ENCODE measurements around the gene CNKSR3. TPM values are rescaled to one million over a fixed set of nuclear protein-coding genes. Genes with fewer than 3 reads are reported as not detected.
A peak's percentile ranks its signal among the peaks of the same experiment; 100 is the strongest.

Gene CNKSR3
- total RNA-seq (2014; rRNA removed; shearing (Covaris generic); ENCODE audit: low replicate concordance), result under 0.01 TPM in 1 of 2 replicates, not detected in the other

- Histone ChIP-seq H3K36me3 (ENCODE audit: insufficient read depth, low read length) (no peaks in the 10 kb centered on the region), H3K27ac (ENCODE audit: low read length) (no peak within 1 kb of the TSS), H3K9ac (ENCODE audit: low read length) (no peak within 1 kb of the TSS), H3K27me3 (ENCODE audit: low read length) (no peaks in the 10 kb centered on the region), H3K4me3 (ENCODE audit: low read length) (no peak within 1 kb of the TSS), H3K79me2 (ENCODE audit: low read length) (no peaks in the 10 kb centered on the region), H3K9me3 (ENCODE audit: low read length) (no peaks in the 10 kb centered on the region), H4K20me1 (ENCODE audit: insufficient read depth, low read depth, low read length) (no peaks in the 10 kb centered on the region), H3K4me2 (ENCODE audit: low read depth, low read length, poor library complexity, severe bottlenecking) (no peak within 1 kb of the TSS), H2AFZ (ENCODE audit: low read length) (no peak within 1 kb of the TSS), H3K4me1 (ENCODE audit: low read length) (no peaks in the 10 kb centered on the region), H3K9me2 (replicated peaks; ENCODE audit: insufficient read depth, low read length) (no peaks in the 10 kb centered on the region)
- DNase-seq, result no peak
These were observed at the start of gene CNKSR3 for GRCh38 chr6:154510144-154510905. Gene CNKSR3 (minus strand): TSS chr6:154510685. CDS start chr6:154510114, 571 bp downstream.

GRCh38 chr6:154558984-154559383 is 48.5 kb upstream of the CNKSR3 start:
- H4K20me1 ChIP-seq (ENCODE audit: insufficient read depth, low read depth, low read length), result no peaks in the 10 kb centered on the region
- no peak overlapping the region for H2AFZ ChIP-seq (ENCODE audit: low read length)
- H3K27me3 ChIP-seq (ENCODE audit: low read length), result no peaks in the 10 kb centered on the region
- H3K36me3 ChIP-seq (ENCODE audit: insufficient read depth, low read length), result no peaks in the 10 kb centered on the region
- no peak overlapping the region for H3K4me2 ChIP-seq (ENCODE audit: low read depth, low read length, poor library complexity, severe bottlenecking)
- H3K9ac ChIP-seq (ENCODE audit: low read length), result no peak overlapping the region
- H3K9me2 ChIP-seq (replicated peaks; ENCODE audit: insufficient read depth, low read length), result no peaks in the 10 kb centered on the region
- no peak for DNase-seq
- no peaks in the 10 kb centered on the region for H3K4me1 ChIP-seq (ENCODE audit: low read length)
- no peak overlapping the region for H3K27ac ChIP-seq (ENCODE audit: low read length)
- no peaks in the 10 kb centered on the region for H3K79me2 ChIP-seq (ENCODE audit: low read length)
- no peaks in the 10 kb centered on the region for H3K9me3 ChIP-seq (ENCODE audit: low read length)
- no peak overlapping the region for H3K4me3 ChIP-seq (ENCODE audit: low read length)

- Histone ChIP-seq H3K4me1 (ENCODE audit: low read length) (no peaks in the 10 kb centered on the region), H3K27ac (ENCODE audit: low read length) (no peak overlapping the region), H2AFZ (ENCODE audit: low read length) (no peak overlapping the region)
These were observed 48.0 kb upstream of the CNKSR3 start for GRCh38 chr6:154558513-154558912.

GRCh38 chr6:154555073-154555677 is 44.7 kb upstream of the CNKSR3 start:
- Histone ChIP-seq H4K20me1 (ENCODE audit: insufficient read depth, low read depth, low read length) (no peaks in the 10 kb centered on the region), H3K79me2 (ENCODE audit: low read length) (no peaks in the 10 kb centered on the region), H3K9me2 (replicated peaks; ENCODE audit: insufficient read depth, low read length) (no peaks in the 10 kb centered on the region), H3K9me3 (ENCODE audit: low read length) (no peaks in the 10 kb centered on the region), H3K36me3 (ENCODE audit: insufficient read depth, low read length) (no peaks in the 10 kb centered on the region), H3K9ac (ENCODE audit: low read length) (no peak overlapping the region), H3K4me2 (ENCODE audit: low read depth, low read length, poor library complexity, severe bottlenecking) (no peak overlapping the region), H3K4me1 (ENCODE audit: low read length) (peaks cover 7% of the 10 kb centered on the region), H3K27ac (ENCODE audit: low read length) (no peak overlapping the region), H3K4me3 (ENCODE audit: low read length) (no peak overlapping the region), H2AFZ (ENCODE audit: low read length) (no peak overlapping the region), H3K27me3 (ENCODE audit: low read length) (no peaks in the 10 kb centered on the region)
- no peak for DNase-seq

More at GRCh38 chr6:154558513-154558912, 48.0 kb upstream of the CNKSR3 start:
- H3K4me3 ChIP-seq (ENCODE audit: low read length), result no peak overlapping the region
- H3K4me2 ChIP-seq (ENCODE audit: low read depth, low read length, poor library complexity, severe bottlenecking), result no peak overlapping the region
- no peak overlapping the region for H3K9ac ChIP-seq (ENCODE audit: low read length)
- H3K9me2 ChIP-seq (replicated peaks; ENCODE audit: insufficient read depth, low read length), result no peaks in the 10 kb centered on the region
- no peaks in the 10 kb centered on the region for H3K27me3 ChIP-seq (ENCODE audit: low read length)
- no peaks in the 10 kb centered on the region for H4K20me1 ChIP-seq (ENCODE audit: insufficient read depth, low read depth, low read length)
- H3K79me2 ChIP-seq (ENCODE audit: low read length), result no peaks in the 10 kb centered on the region
- no peak for DNase-seq
- H3K36me3 ChIP-seq (ENCODE audit: insufficient read depth, low read length), result no peaks in the 10 kb centered on the region
- H3K9me3 ChIP-seq (ENCODE audit: low read length), result no peaks in the 10 kb centered on the region

- Histone ChIP-seq H3K9me3 (ENCODE audit: low read length) (no peaks in the 10 kb centered on the region), H3K9ac (ENCODE audit: low read length) (no peak overlapping the region), H2AFZ (ENCODE audit: low read length) (no peak overlapping the region), H3K36me3 (ENCODE audit: insufficient read depth, low read length) (no peaks in the 10 kb centered on the region), H3K27ac (ENCODE audit: low read length) (no peak overlapping the region), H3K27me3 (ENCODE audit: low read length) (no peaks in the 10 kb centered on the region), H3K4me1 (ENCODE audit: low read length) (peaks cover 7% of the 10 kb centered on the region), H3K4me3 (ENCODE audit: low read length) (no peak overlapping the region), H4K20me1 (ENCODE audit: insufficient read depth, low read depth, low read length) (no peaks in the 10 kb centered on the region), H3K79me2 (ENCODE audit: low read length) (no peaks in the 10 kb centered on the region), H3K4me2 (ENCODE audit: low read depth, low read length, poor library complexity, severe bottlenecking) (no peak overlapping the region), H3K9me2 (replicated peaks; ENCODE audit: insufficient read depth, low read length) (no peaks in the 10 kb centered on the region)
- no peak for DNase-seq
These were observed 44.0 kb upstream of the CNKSR3 start for GRCh38 chr6:154554491-154554890.

GRCh38 chr6:154550779-154551178 is 40.3 kb upstream of the CNKSR3 start:
- Histone ChIP-seq H3K9ac (ENCODE audit: low read length) (no peak overlapping the region), H3K4me2 (ENCODE audit: low read depth, low read length, poor library complexity, severe bottlenecking) (peak overlapping the region; percentile 15), H3K27me3 (ENCODE audit: low read length) (no peaks in the 10 kb centered on the region), H3K9me3 (ENCODE audit: low read length) (no peaks in the 10 kb centered on the region), H4K20me1 (ENCODE audit: insufficient read depth, low read depth, low read length) (no peaks in the 10 kb centered on the region), H3K4me1 (ENCODE audit: low read length) (peaks cover 7% of the 10 kb centered on the region), H3K9me2 (replicated peaks; ENCODE audit: insufficient read depth, low read length) (no peaks in the 10 kb centered on the region), H2AFZ (ENCODE audit: low read length) (no peak overlapping the region), H3K79me2 (ENCODE audit: low read length) (no peaks in the 10 kb centered on the region), H3K36me3 (ENCODE audit: insufficient read depth, low read length) (no peaks in the 10 kb centered on the region), H3K27ac (ENCODE audit: low read length) (no peak overlapping the region), H3K4me3 (ENCODE audit: low read length) (no peak overlapping the region)
- no peak for DNase-seq

- no peak for DNase-seq
- no peaks in the 10 kb centered on the region for H3K9me2 ChIP-seq (replicated peaks; ENCODE audit: insufficient read depth, low read length)
- H3K4me2 ChIP-seq (ENCODE audit: low read depth, low read length, poor library complexity, severe bottlenecking), result no peak overlapping the region
- no peaks in the 10 kb centered on the region for H3K27me3 ChIP-seq (ENCODE audit: low read length)
- no peaks in the 10 kb centered on the region for H4K20me1 ChIP-seq (ENCODE audit: insufficient read depth, low read depth, low read length)
- H3K36me3 ChIP-seq (ENCODE audit: insufficient read depth, low read length), result no peaks in the 10 kb centered on the region
- no peak overlapping the region for H3K4me3 ChIP-seq (ENCODE audit: low read length)
- H3K27ac ChIP-seq (ENCODE audit: low read length), result no peak overlapping the region
- H3K79me2 ChIP-seq (ENCODE audit: low read length), result no peaks in the 10 kb centered on the region
- H3K4me1 ChIP-seq (ENCODE audit: low read length), result peaks cover 7% of the 10 kb centered on the region
- H3K9ac ChIP-seq (ENCODE audit: low read length), result no peak overlapping the region
- H2AFZ ChIP-seq (ENCODE audit: low read length), result no peak overlapping the region
- no peaks in the 10 kb centered on the region for H3K9me3 ChIP-seq (ENCODE audit: low read length)
These were observed 38.7 kb upstream of the CNKSR3 start for GRCh38 chr6:154549179-154549578.

- H3K9me2 ChIP-seq (replicated peaks; ENCODE audit: insufficient read depth, low read length), result no peaks in the 10 kb centered on the region
- H2AFZ ChIP-seq (ENCODE audit: low read length), result no peak overlapping the region
- H3K4me3 ChIP-seq (ENCODE audit: low read length), result no peak overlapping the region
- no peak for DNase-seq
- no peaks in the 10 kb centered on the region for H3K36me3 ChIP-seq (ENCODE audit: insufficient read depth, low read length)
- no peak overlapping the region for H3K4me2 ChIP-seq (ENCODE audit: low read depth, low read length, poor library complexity, severe bottlenecking)
- H3K9me3 ChIP-seq (ENCODE audit: low read length), result no peaks in the 10 kb centered on the region
- no peak overlapping the region for H3K9ac ChIP-seq (ENCODE audit: low read length)
- H3K27me3 ChIP-seq (ENCODE audit: low read length), result no peaks in the 10 kb centered on the region
- no peaks in the 10 kb centered on the region for H3K79me2 ChIP-seq (ENCODE audit: low read length)
- H3K27ac ChIP-seq (ENCODE audit: low read length), result no peak overlapping the region
- H4K20me1 ChIP-seq (ENCODE audit: insufficient read depth, low read depth, low read length), result no peaks in the 10 kb centered on the region
- H3K4me1 ChIP-seq (ENCODE audit: low read length), result peaks cover 7% of the 10 kb centered on the region
These were observed 37.8 kb upstream of the CNKSR3 start for GRCh38 chr6:154548130-154548830.

All from Karpas-422 (cell line).